Neuronal stem cell (in vitro differentiated cells): ENCODE results near the gene SMTN.

ENCODE experiments used
- DNase-seq: peaks from one replicate; pipeline ENCODE4 v3.0.0-alpha.2; 2013; ENCODE audit warnings: low spot score
- H2AFZ ChIP-seq: one replicate; pipeline ENCODE4 v1.6.1; 2013; ENCODE audit warnings: mild to moderate bottlenecking, low read length, inconsistent platforms
- H2AK5ac ChIP-seq: 2 replicates; pipeline ENCODE4 v1.6.1; 2013; ENCODE audit warnings: low read depth, mild to moderate bottlenecking, inconsistent platforms, low read length, moderate library complexity, mixed read lengths
- H2BK120ac ChIP-seq: 2 replicates; pipeline ENCODE4 v1.6.1; 2013; ENCODE audit warnings: low read depth, mild to moderate bottlenecking, inconsistent platforms, low read length, moderate library complexity, mixed read lengths
- H2BK12ac ChIP-seq: one replicate; pipeline ENCODE4 v1.6.1; 2013; ENCODE audit warnings: low read length, inconsistent platforms
- H2BK15ac ChIP-seq: 2 replicates; pipeline ENCODE4 v1.6.1; 2013; ENCODE audit warnings: mild to moderate bottlenecking, low read length, inconsistent platforms, mixed read lengths
- H2BK5ac ChIP-seq: one replicate; pipeline ENCODE4 v1.6.1; 2013; ENCODE audit warnings: inconsistent platforms, mild to moderate bottlenecking, low read length, moderate library complexity
- H3K14ac ChIP-seq: one replicate; pipeline ENCODE4 v1.6.1; 2013; ENCODE audit warnings: low read length, inconsistent platforms
- H3K18ac ChIP-seq: 2 replicates; pipeline ENCODE4 v1.6.1; 2013; ENCODE audit warnings: low read length, inconsistent platforms
- H3K23ac ChIP-seq: 2 replicates; pipeline ENCODE4 v1.6.1; 2013; ENCODE audit warnings: low read depth, mild to moderate bottlenecking, mixed read lengths, low read length, inconsistent platforms; ENCODE audit not compliant: poor library complexity
- H3K27ac ChIP-seq: replicated peaks from 3 replicates; pipeline ENCODE4 v1.5.1; 2013; ENCODE audit warnings: low read length, inconsistent platforms
- H3K27me3 ChIP-seq, 3 experiments: 2 replicates each; pipeline ENCODE4 v1.6.1; 2013; ENCODE audit warnings: low read length in 3 of 3, mild to moderate bottlenecking in 2 of 3, inconsistent platforms in 1 of 3, low read depth in 1 of 3, mixed read lengths in 1 of 3, moderate library complexity in 1 of 3; ENCODE audit not compliant: control insufficient read depth in 3 of 3, insufficient read depth in 3 of 3
- H3K36me3 ChIP-seq, 2 donors: replicated peaks in 1 of 2; 2 replicates each; pipeline ENCODE4 v1.6.1; 2013; ENCODE audit warnings: low read length in 2 of 2; ENCODE audit not compliant: control insufficient read depth in 2 of 2, insufficient read depth in 2 of 2
- H3K4ac ChIP-seq: 2 replicates; pipeline ENCODE4 v1.6.1; 2013; ENCODE audit warnings: inconsistent platforms, mild to moderate bottlenecking, low read length, moderate library complexity
- H3K4me1 ChIP-seq, 2 donors: 1 replicate in 1 of 2; 2 replicates in 1 of 2; pipeline ENCODE4 v1.6.1; 2013; ENCODE audit warnings: low read length in 2 of 2, low read depth in 1 of 2; ENCODE audit not compliant: control insufficient read depth in 2 of 2, insufficient read depth in 1 of 2
- H3K4me2 ChIP-seq: one replicate; pipeline ENCODE4 v1.6.1; 2013; ENCODE audit warnings: mild to moderate bottlenecking, low read length, inconsistent platforms; ENCODE audit not compliant: insufficient read depth, poor library complexity, severe bottlenecking
- H3K4me3 ChIP-seq, 2 donors: 2 replicates each; pipeline ENCODE4 v1.5.1; 2013; ENCODE audit warnings: low read length in 2 of 2, mild to moderate bottlenecking in 2 of 2, inconsistent platforms in 1 of 2, moderate library complexity in 1 of 2
- H3K79me1 ChIP-seq: one replicate; pipeline ENCODE4 v1.6.1; 2013; ENCODE audit warnings: low read depth, mild to moderate bottlenecking, inconsistent platforms, low read length, moderate library complexity
- H3K9ac ChIP-seq: one replicate; pipeline ENCODE4 v1.6.1; 2013; ENCODE audit warnings: mild to moderate bottlenecking, low read depth, low read length, inconsistent platforms; ENCODE audit not compliant: poor library complexity
- H3K9me3 ChIP-seq, 2 donors: replicated peaks in 1 of 2; 2 replicates each; pipeline versions ENCODE3 to v1.6.1; 2013; ENCODE audit warnings: low read length in 2 of 2, mild to moderate bottlenecking in 2 of 2, inconsistent platforms in 1 of 2, low read depth in 1 of 2, mixed read lengths in 1 of 2, moderate library complexity in 1 of 2; ENCODE audit not compliant: control insufficient read depth in 2 of 2, insufficient read depth in 1 of 2
- H4K8ac ChIP-seq: one replicate; pipeline ENCODE4 v1.6.1; 2013; ENCODE audit warnings: low read depth, mild to moderate bottlenecking, inconsistent platforms, low read length, moderate library complexity
- H4K91ac ChIP-seq: one replicate; pipeline ENCODE4 v1.6.1; 2013; ENCODE audit warnings: low read length, low read depth, mild to moderate bottlenecking, inconsistent platforms; ENCODE audit not compliant: poor library complexity
- WGBS, 2 donors: extraction: QIAGEN DNeasy Blood & Tissue Kit; methylation state at CpG; one replicate each; pipeline ENCODE4 v1.1.7; 2013; ENCODE audit warnings: missing lambda C conversion rate in 2 of 2, mixed read lengths in 1 of 2; ENCODE audit not compliant: insufficient read length in 2 of 2, insufficient replicate concordance in 1 of 2; ENCODE audit errors: extremely low coverage in 2 of 2; 5-methylcytosine and 5-hydroxymethylcytosine counted together

SMTN gene

GRCh38 chr22:31046539-31047226 is 34.4 kb upstream of the SMTN start:
- Histone ChIP-seq H3K36me3 (no peaks in the 10 kb centered on the region), H3K27me3 (no peaks in the 10 kb centered on the region), H3K14ac (peak overlapping the region; percentile 67), H3K9ac (no peak overlapping the region), H2BK120ac (no peak overlapping the region), H3K79me1 (no peaks in the 10 kb centered on the region), H3K18ac (peak overlapping the region; percentile 90), H3K4me3 (no peak overlapping the region), H4K8ac (peak overlapping the region; percentile 66), H3K4me2 (no peak overlapping the region), H3K4me1 (peaks cover 3 to 7% of the 10 kb centered on the region in 2 donors), H2AK5ac (no peak overlapping the region), H3K9me3 (peaks cover 0 to 10% of the 10 kb centered on the region in 2 donors), H2BK12ac (no peak overlapping the region), H4K91ac (no peak overlapping the region), H2AFZ (peak overlapping the region; percentile 93), H2BK5ac (no peak overlapping the region), H2BK15ac (no peak overlapping the region), H3K23ac (no peak overlapping the region), H3K27ac (no peak overlapping the region), H3K4ac (no peak overlapping the region)
- no CpG with 5 or more reads among the region's 11 CpGs for WGBS, 2 donors
- DNase-seq, result no peak

DNA sequence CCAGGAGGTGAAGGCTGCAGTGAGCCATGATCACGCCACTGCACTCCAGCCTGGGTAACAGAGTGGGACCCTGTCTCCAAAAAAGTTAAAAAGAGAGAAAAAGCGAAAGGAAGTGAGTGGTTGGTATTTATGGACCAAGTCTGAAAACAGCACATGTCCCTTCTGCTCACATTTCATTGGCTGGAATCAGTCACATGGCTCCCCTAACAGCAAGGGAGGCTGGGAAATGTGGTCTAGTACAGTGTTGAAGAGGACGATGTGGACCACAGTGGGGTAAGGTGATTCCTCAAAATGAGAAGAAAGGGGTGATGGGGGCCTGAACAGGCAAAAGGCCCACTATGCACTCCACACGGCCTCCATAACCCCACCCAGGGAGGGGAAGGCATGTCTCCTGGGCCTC is 32.5 kb upstream of the SMTN start:
- Histone ChIP-seq H2BK12ac (no peak overlapping the region), H3K14ac (no peak overlapping the region), H2AK5ac (no peak overlapping the region), H4K91ac (no peak overlapping the region), H2BK120ac (no peak overlapping the region), H3K4me3 (no peak overlapping the region), H3K9ac (no peak overlapping the region), H3K9me3 (peaks cover 0 to 10% of the 10 kb centered on the region in 2 donors), H3K18ac (no peak overlapping the region), H3K79me1 (no peaks in the 10 kb centered on the region), H3K27ac (no peak overlapping the region), H2BK15ac (no peak overlapping the region), H3K4me2 (no peak overlapping the region), H2AFZ (no peak overlapping the region), H3K4ac (no peak overlapping the region), H2BK5ac (no peak overlapping the region), H3K4me1 (peaks cover 3 to 7% of the 10 kb centered on the region in 2 donors), H4K8ac (no peak overlapping the region), H3K36me3 (no peaks in the 10 kb centered on the region), H3K23ac (no peak overlapping the region), H3K27me3 (no peaks in the 10 kb centered on the region)
- no peak for DNase-seq
- no CpG with 5 or more reads among the region's 4 CpGs for WGBS, 2 donors

- no peak overlapping the region for H2BK120ac ChIP-seq
- no peak overlapping the region for H3K4ac ChIP-seq
- no peaks in the 10 kb centered on the region for H3K79me1 ChIP-seq
- H4K91ac ChIP-seq, result no peak overlapping the region
- no peaks in the 10 kb centered on the region for H3K27me3 ChIP-seq
- H3K9me3 ChIP-seq, result peaks cover 0 to 10% of the 10 kb centered on the region in 2 donors
- WGBS, 2 donors, result no CpG with 5 or more reads among the region's 3 CpGs
- H3K36me3 ChIP-seq, result no peaks in the 10 kb centered on the region
- H3K14ac ChIP-seq, result no peak overlapping the region
- H2BK12ac ChIP-seq, result no peak overlapping the region
- H2AFZ ChIP-seq, result no peak overlapping the region
- H2BK15ac ChIP-seq, result no peak overlapping the region
- H3K23ac ChIP-seq, result no peak overlapping the region
- no peak overlapping the region for H3K18ac ChIP-seq
- no peak overlapping the region for H2BK5ac ChIP-seq
- H3K27ac ChIP-seq, result no peak overlapping the region
- H3K4me3 ChIP-seq, result no peak overlapping the region
- no peak overlapping the region for H4K8ac ChIP-seq
- no peak overlapping the region for H2AK5ac ChIP-seq
- no peak overlapping the region for H3K9ac ChIP-seq
- DNase-seq, result no peak
- H3K4me1 ChIP-seq, result peaks cover 3 to 5% of the 10 kb centered on the region in 2 donors
- no peak overlapping the region for H3K4me2 ChIP-seq
These were observed 31.2 kb upstream of the SMTN start for GRCh38 chr22:31049815-31050420.

DNA sequence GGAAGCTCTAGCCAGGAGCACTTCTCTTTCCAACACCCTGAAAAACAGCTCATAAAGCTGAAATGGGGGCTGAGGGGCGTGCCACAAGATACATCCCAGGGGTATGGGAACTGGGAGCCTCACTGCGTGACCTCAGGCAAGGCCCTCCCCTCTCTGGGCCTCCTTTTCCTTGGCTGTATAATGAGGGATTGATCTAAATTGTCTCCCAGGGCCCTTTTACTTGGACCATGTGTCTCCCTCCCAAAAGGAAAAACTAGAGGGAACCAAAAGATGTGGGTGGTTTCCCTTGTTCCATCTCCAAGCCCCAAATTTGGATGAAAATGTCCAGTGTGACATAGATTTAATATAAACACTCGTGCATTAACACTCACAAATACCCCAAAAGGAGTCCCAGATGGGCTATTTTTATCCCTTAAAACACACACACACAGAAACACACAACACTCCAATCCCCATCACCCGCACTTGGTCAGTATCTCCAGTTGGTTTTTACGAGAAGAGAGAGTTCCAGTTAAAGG is 25.9 kb upstream of the SMTN start:
- no peaks in the 10 kb centered on the region for H3K9me3 ChIP-seq
- H2BK120ac ChIP-seq, result no peak overlapping the region
- no peak for DNase-seq
- H2BK12ac ChIP-seq, result no peak overlapping the region
- H2BK15ac ChIP-seq, result no peak overlapping the region
- H3K4me3 ChIP-seq, result no peak overlapping the region
- no peak overlapping the region for H3K23ac ChIP-seq
- no peaks in the 10 kb centered on the region for H3K36me3 ChIP-seq
- no peaks in the 10 kb centered on the region for H3K79me1 ChIP-seq
- H3K27ac ChIP-seq, result no peak overlapping the region
- H3K4me1 ChIP-seq, result peaks cover 5 to 9% of the 10 kb centered on the region in 2 donors
- no peak overlapping the region for H4K8ac ChIP-seq
- H3K27me3 ChIP-seq, result no peaks in the 10 kb centered on the region
- WGBS, 2 donors, result no CpG with 5 or more reads among the region's 5 CpGs
- H2AFZ ChIP-seq, result peak overlapping the region; percentile 88
- H3K9ac ChIP-seq, result no peak overlapping the region
- H4K91ac ChIP-seq, result no peak overlapping the region
- H3K4ac ChIP-seq, result no peak overlapping the region
- no peak overlapping the region for H3K14ac ChIP-seq
- no peak overlapping the region for H2BK5ac ChIP-seq
- no peak overlapping the region for H2AK5ac ChIP-seq
- H3K18ac ChIP-seq, result peak overlapping the region; percentile 57
- H3K4me2 ChIP-seq, result no peak overlapping the region
